H1 (cell line): ENCODE data around the gene TFR2. TPM values are rescaled to one million over a fixed set of nuclear protein-coding genes. Genes with fewer than 3 reads are reported as not detected.

Experiments
- CREB1 ChIP-seq: IDR thresholded peaks from 2 replicates; pipeline ENCODE4 v1.6.1; 2012; ENCODE audit warnings: inconsistent platforms
- EP300 ChIP-seq, 2 experiments: IDR thresholded peaks; 1 replicate in 1 of 2; 2 replicates in 1 of 2; pipeline ENCODE4 v1.6.1; 2011 to 2012; ENCODE audit warnings: low read depth in 2 of 2, low read length in 2 of 2, mild to moderate bottlenecking in 2 of 2, borderline replicate concordance in 1 of 2, inconsistent platforms in 1 of 2, moderate library complexity in 1 of 2
- FOSL1 ChIP-seq: IDR thresholded peaks from 2 replicates; pipeline ENCODE4 v1.6.1; 2011; ENCODE audit warnings: mild to moderate bottlenecking, low read depth, low read length, moderate library complexity; ENCODE audit not compliant: insufficient read depth
- RNF2 ChIP-seq: fragments of 200-900, 300-1000 bp; sonication (generic); IDR thresholded peaks from 2 replicates; pipeline ENCODE4 v1.7.1; 2016; ENCODE audit warnings: borderline replicate concordance, low read depth, mild to moderate bottlenecking, antibody characterized with exemption, low read length; ENCODE audit not compliant: poor library complexity, severe bottlenecking; ENCODE audit errors: missing control alignments
- SAP30 ChIP-seq: fragments of 300-600 bp; sonication (generic); IDR thresholded peaks from 2 replicates; pipeline ENCODE4 v1.7.1; 2012; ENCODE audit warnings: low read length, moderate library complexity, mild to moderate bottlenecking, inconsistent platforms; ENCODE audit not compliant: insufficient read depth, insufficient replicate concordance
- SRF ChIP-seq: IDR thresholded peaks from 2 replicates; pipeline ENCODE4 v1.6.1; 2011; ENCODE audit warnings: mild to moderate bottlenecking, low read depth, low read length, moderate library complexity
- TAF1 ChIP-seq: IDR thresholded peaks from 2 replicates; pipeline ENCODE4 v1.6.1; 2011; ENCODE audit warnings: mild to moderate bottlenecking, low read depth, low read length
- TCF12 ChIP-seq: IDR thresholded peaks from 2 replicates; pipeline ENCODE4 v1.6.1; 2011; ENCODE audit warnings: low read depth, mild to moderate bottlenecking, low read length
- YY1 ChIP-seq: IDR thresholded peaks from 2 replicates; pipeline ENCODE4 v1.6.1; 2011; ENCODE audit warnings: low read depth, mild to moderate bottlenecking, low read length
- polyA plus RNA-seq, 7 experiments: library from polyadenylated mRNA; depleted of rRNA in 3 of 7; stranded (reverse) in 5 of 7; unstranded in 2 of 7; fragments of >200 nt in 5 of 7; fragments of 200-250 nt in 2 of 7; gene quantifications; 1 replicate in 5 of 7; 2 replicates in 1 of 7; 4 replicates in 1 of 7; pipeline versions ENCODE4 v1.2.1 to v1.2.3, GENCODE V29; 2011 to 2013; ENCODE audit warnings: missing spikeins in 2 of 7, mixed read lengths in 2 of 7
- total RNA-seq: library from RNA; stranded (reverse); fragmentation: NEBNext Ultra II Directional; extraction: Animal tissue kit (Norgen Biotek cat#: 25700); gene quantifications from 2 replicates; pipeline ENCODE4 v1.2.1, GENCODE V29; 2021

The TFR2 gene
- total and polyA plus RNA-seq, 2 of the 8 experiments (the other 6 are each of a cell fraction or from before 2014, with no cell fraction given), result 4.6 to 5.7 TPM

DNA sequence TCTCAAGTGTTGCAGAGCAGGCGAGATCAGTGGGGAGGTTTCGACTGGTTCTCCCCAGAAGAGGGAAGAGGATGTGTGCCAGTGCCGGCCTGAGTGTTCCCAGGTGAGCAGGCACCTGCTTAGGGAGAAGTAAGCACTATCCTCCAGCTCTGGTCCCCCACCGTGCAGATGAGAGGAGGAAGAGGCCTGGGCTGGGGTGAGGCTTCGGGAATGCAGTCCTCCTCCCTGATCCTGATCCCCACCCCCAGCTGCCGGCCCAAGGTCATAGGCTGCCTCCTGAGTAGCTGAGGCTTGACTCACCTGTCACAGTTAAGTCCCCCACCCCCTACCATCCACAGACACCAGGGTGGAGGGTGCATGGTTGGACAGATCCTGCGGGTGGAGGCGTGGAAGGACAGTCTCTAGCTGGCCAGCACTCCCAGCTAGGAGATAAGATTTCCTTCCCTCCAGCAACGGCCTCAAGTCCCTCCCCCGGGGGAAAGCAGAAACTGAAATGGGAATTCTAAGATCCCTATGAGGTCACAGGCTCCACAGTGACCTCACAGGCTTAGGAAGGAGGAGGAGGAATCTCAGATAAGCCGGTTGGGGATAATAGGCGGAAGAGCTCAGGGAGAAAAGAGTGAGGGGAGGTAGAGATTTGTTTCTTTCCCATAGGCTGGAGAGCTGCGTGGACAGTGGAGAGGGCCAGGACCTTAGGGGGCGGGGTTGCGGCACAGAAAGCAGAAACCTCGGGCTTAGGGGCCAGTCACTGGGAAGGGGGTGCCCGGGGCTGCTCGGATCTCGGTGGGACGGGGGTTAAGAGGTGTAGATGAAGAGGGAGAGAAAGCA lies 56.5 kb downstream of the TFR2 start (continued):
- no peak for TF ChIP-seq TCF12
- no peak for TF ChIP-seq YY1
- TF ChIP-seq CREB1, result peak; percentile 91
- no peak for TF ChIP-seq SRF
- no peak for TF ChIP-seq RNF2
- no peak for TF ChIP-seq SAP30
- TF ChIP-seq TAF1, result peak; percentile 41; the same call in 1 of the 2 replicates
- no peak for TF ChIP-seq FOSL1
- TF ChIP-seq EP300 (IDR thresholded peaks at IDR 0.05; ENCODE audit: borderline replicate concordance in 1 of 2, low read depth in 2 of 2, low read length in 2 of 2), result no peak
- TF ChIP-seq, all 59 proteins: peak for 5
